Liver (tissue), 9 donors: Measurements from ENCODE around the gene MAN1C1. TPM values are rescaled to one million over a fixed set of nuclear protein-coding genes. Genes with fewer than 3 reads are reported as not detected.

Source experiments
- DNase-seq: peaks from one replicate; pipeline ENCODE4 v3.0.0-alpha.2; 2017; ENCODE audit warnings: low spot score
- H3K27ac ChIP-seq, 2 donors: one replicate each; pipeline ENCODE4 v1.7.0; 2013; ENCODE audit warnings: inconsistent platforms in 2 of 2, low read length in 2 of 2, control low read depth in 1 of 2, low read depth in 1 of 2, mild to moderate bottlenecking in 1 of 2
- H3K27me3 ChIP-seq, 4 donors: one replicate each; pipeline versions ENCODE4 v1.6.1 to v1.7.0; 2013; ENCODE audit warnings: low read length in 3 of 4, inconsistent platforms in 1 of 4, mild to moderate bottlenecking in 1 of 4, moderate library complexity in 1 of 4; ENCODE audit not compliant: control insufficient read depth in 4 of 4, insufficient read depth in 4 of 4
- H3K36me3 ChIP-seq, 4 donors: one replicate each; pipeline versions ENCODE4 v1.6.1 to v1.7.0; 2013; ENCODE audit warnings: low read length in 3 of 4, mild to moderate bottlenecking in 3 of 4, low read depth in 1 of 4, moderate library complexity in 1 of 4; ENCODE audit not compliant: control insufficient read depth in 4 of 4, insufficient read depth in 3 of 4
- H3K4me1 ChIP-seq, 4 donors: one replicate each; pipeline versions ENCODE4 v1.6.1 to v1.7.0; 2013; ENCODE audit warnings: low read length in 3 of 4, mild to moderate bottlenecking in 3 of 4, moderate library complexity in 1 of 4; ENCODE audit not compliant: control insufficient read depth in 4 of 4, insufficient read depth in 4 of 4
- H3K4me3 ChIP-seq, 3 donors: one replicate each; pipeline versions ENCODE4 v1.6.1 to v1.7.0; 2013; ENCODE audit warnings: low read length in 3 of 3, control low read depth in 1 of 3, low read depth in 1 of 3, mild to moderate bottlenecking in 1 of 3
- H3K9ac ChIP-seq, 2 donors: one replicate each; pipeline ENCODE4 v1.7.0; 2013; ENCODE audit warnings: low read length in 2 of 2, mild to moderate bottlenecking in 2 of 2, moderate library complexity in 2 of 2, control low read depth in 1 of 2, low read depth in 1 of 2
- H3K9me3 ChIP-seq, 4 donors: one replicate each; pipeline versions ENCODE4 v1.6.1 to v1.7.0; 2013; ENCODE audit warnings: low read length in 3 of 4; ENCODE audit not compliant: control insufficient read depth in 4 of 4
- ATF3 ChIP-seq: IDR thresholded peaks from 2 replicates; pipeline ENCODE4 v1.6.1; 2016; ENCODE audit warnings: antibody characterized with exemption
- CTCF ChIP-seq: fragments of 150-350 bp; IDR thresholded peaks from 2 replicates; pipeline ENCODE4 v1.5.1; 2017; ENCODE audit warnings: improper control_type of control experiment, low read depth, low read length; ENCODE audit not compliant: missing input control
- FOXA1 ChIP-seq: IDR thresholded peaks from 2 replicates; pipeline ENCODE4 v1.6.1; 2016; ENCODE audit warnings: antibody characterized with exemption
- GABPA ChIP-seq, 2 donors: IDR thresholded peaks in 1 of 2; conservative IDR thresholded peaks in 1 of 2; 2 replicates each; pipeline ENCODE4 v1.6.1; 2016; ENCODE audit warnings: antibody characterized with exemption in 2 of 2, mild to moderate bottlenecking in 1 of 2, moderate library complexity in 1 of 2
- HNF4G ChIP-seq: IDR thresholded peaks from 2 replicates; pipeline ENCODE4 v1.6.1; 2016; ENCODE audit warnings: antibody characterized with exemption
- JUND ChIP-seq, 2 donors: IDR thresholded peaks; 2 replicates each; pipeline ENCODE4 v1.6.1; 2016; ENCODE audit warnings: antibody characterized with exemption in 2 of 2
- MAX ChIP-seq: IDR thresholded peaks from 2 replicates; pipeline ENCODE4 v1.6.1; 2016; ENCODE audit warnings: antibody characterized with exemption
- NR2F2 ChIP-seq: IDR thresholded peaks from 2 replicates; pipeline ENCODE4 v1.6.1; 2016; ENCODE audit warnings: antibody characterized with exemption
- RAD21 ChIP-seq, 2 donors: IDR thresholded peaks; 2 replicates each; pipeline ENCODE4 v1.6.1; 2016; ENCODE audit warnings: antibody characterized with exemption in 2 of 2, mild to moderate bottlenecking in 2 of 2
- REST ChIP-seq: IDR thresholded peaks from 2 replicates; pipeline ENCODE4 v1.6.1; 2016; ENCODE audit warnings: antibody characterized with exemption, mild to moderate bottlenecking
- RXRA ChIP-seq, 2 donors: IDR thresholded peaks; 2 replicates each; pipeline ENCODE4 v1.6.1; 2017 to 2018; ENCODE audit warnings: antibody characterized with exemption in 2 of 2, mild to moderate bottlenecking in 1 of 2
- SP1 ChIP-seq: IDR thresholded peaks from 2 replicates; pipeline ENCODE4 v1.6.1; 2018; ENCODE audit warnings: antibody characterized with exemption, mild to moderate bottlenecking
- TAF1 ChIP-seq: conservative IDR thresholded peaks from 2 replicates; pipeline ENCODE4 v1.6.1; 2016; ENCODE audit warnings: antibody characterized with exemption, mild to moderate bottlenecking
- YY1 ChIP-seq: IDR thresholded peaks from 2 replicates; pipeline ENCODE4 v1.6.1; 2016; ENCODE audit warnings: antibody characterized with exemption, mild to moderate bottlenecking
- WGBS: extraction: QIAGEN DNeasy Blood & Tissue Kit; methylation state at CpG from one replicate; pipeline ENCODE4 v1.1.7; 2013; 5-methylcytosine and 5-hydroxymethylcytosine counted together
- polyA plus RNA-seq, 2 donors: library from polyadenylated mRNA; stranded (reverse) in 1 of 2; unstranded in 1 of 2; fragments of 200-250 nt in 1 of 2; fragments of >200 nt in 1 of 2; fragmentation: Nextera tagmentation in 1 of 2; extraction: Ambion mirVana in 1 of 2; gene quantifications; one replicate each; pipeline versions ENCODE4 v1.2.1 to v1.2.3, GENCODE V29; 2013 to 2015
- total RNA-seq, 2 donors: library from RNA; depleted of rRNA; stranded (reverse); fragments of >200 nt; gene quantifications; one replicate each; pipeline ENCODE4 v1.2.3, GENCODE V29; 2014
- donor health status: healthy.
- donor health status: healthy.
- donor health status: healthy.
- donor health status: healthy.
- donor health status: healthy.

The MAN1C1 gene
- total and polyA plus RNA-seq, 4 donors, result 6.3 to 16.0 (median 8.1) TPM

GRCh38 chr1:25612421-25612820 is 4.2 kb upstream of the MAN1C1 start:
- peaks cover under 1 to 23% (median 15%) of the 10 kb centered on the region in 4 donors for H3K4me1 ChIP-seq

GRCh38 chr1:25613091-25613490 is 3.5 kb upstream of the MAN1C1 start:
- no peak for DNase-seq
- Histone ChIP-seq H3K27ac (no peak overlapping the region), H3K4me3 (no peak overlapping the region), H3K27me3 (no peaks in the 10 kb centered on the region), H3K4me1 (peaks cover 7 to 28% (median 15%) of the 10 kb centered on the region in 4 donors), H3K9me3 (no peaks in the 10 kb centered on the region), H3K36me3 (no peaks in the 10 kb centered on the region), H3K9ac (no peak overlapping the region)
- WGBS, result 94% methylated on average over 3 of the region's 3 CpGs
- TF ChIP-seq CTCF, result no peak
- no peak for TF ChIP-seq GABPA (IDR thresholded peaks at IDR 0.05 in 1 of 2, conservative IDR thresholded peaks at IDR 0.05 in 1 of 2)
- no peak for TF ChIP-seq NR2F2
- TF ChIP-seq SP1, result no peak
- no peak for TF ChIP-seq RAD21 (IDR thresholded peaks at IDR 0.05)
- no peak for TF ChIP-seq YY1
- no peak for TF ChIP-seq MAX
- no peak for TF ChIP-seq FOXA1
- no peak for TF ChIP-seq JUND (IDR thresholded peaks at IDR 0.05)
- no peak for TF ChIP-seq TAF1

More at GRCh38 chr1:25612421-25612820, 4.2 kb upstream of the MAN1C1 start:
- Histone ChIP-seq H3K9ac (no peak overlapping the region), H3K36me3 (no peaks in the 10 kb centered on the region), H3K27me3 (no peaks in the 10 kb centered on the region), H3K4me3 (no peak overlapping the region), H3K27ac (no peak overlapping the region), H3K9me3 (no peaks in the 10 kb centered on the region)
- no peak for TF ChIP-seq YY1
- no peak for TF ChIP-seq FOXA1
- no peak for TF ChIP-seq NR2F2
- no peak for TF ChIP-seq RXRA (IDR thresholded peaks at IDR 0.05)
- TF ChIP-seq RAD21 (IDR thresholded peaks at IDR 0.05), result no peak
- no peak for TF ChIP-seq ATF3
- TF ChIP-seq JUND (IDR thresholded peaks at IDR 0.05), result no peak
- TF ChIP-seq REST, result no peak
- TF ChIP-seq CTCF, result no peak
- no peak for TF ChIP-seq HNF4G
- no peak for TF ChIP-seq MAX
- TF ChIP-seq GABPA (IDR thresholded peaks at IDR 0.05 in 1 of 2, conservative IDR thresholded peaks at IDR 0.05 in 1 of 2), result no peak
- 93% methylated on average over 3 of the region's 3 CpGs for WGBS
- no peak for DNase-seq
